Naive thymus-derived CD4-positive, alpha-beta T cell (primary cell): ENCODE measurements around the gene MIER2. TPM values are rescaled to one million over a fixed set of nuclear protein-coding genes. Genes with fewer than 3 reads are reported as not detected.

Source experiments
- ATAC-seq: fragments of 150-1000 bp; cut with Tn5 transposase; 2 replicates; pipeline ENCODE4 v1.10.0; 2021; ENCODE audit warnings: mild to moderate bottlenecking, moderate library complexity
- CTCF ChIA-PET: fragments of 350-600 bp; sonication (Branson Sonifier 250); formaldehyde crosslinking; loops from one replicate; lab custom pipeline; 2021; ENCODE audit warnings: antibody characterized with exemption; lab: Charles Lee
- POLR2A ChIA-PET: fragments of 350-600 bp; sonication (Branson Sonifier 250); formaldehyde crosslinking; loops from one replicate; lab custom pipeline; 2021; ENCODE audit warnings: antibody characterized with exemption, inconsistent platforms; lab: Charles Lee
- DNase-seq, 9 donors: peaks; one replicate each; pipeline versions ENCODE4 v3.0.0 to v3.0.0-alpha.2; 2020 to 2022; ENCODE audit warnings: mixed read lengths in 1 of 9
- H3K27ac ChIP-seq: one replicate; pipeline ENCODE4 v1.7.0; 2013; ENCODE audit warnings: mild to moderate bottlenecking, low read depth, low read length, moderate library complexity
- H3K27me3 ChIP-seq, 2 donors: one replicate each; pipeline ENCODE4 v1.7.0; 2013; ENCODE audit warnings: low read length in 2 of 2, mild to moderate bottlenecking in 2 of 2, moderate library complexity in 2 of 2; ENCODE audit not compliant: control insufficient read depth in 2 of 2, insufficient read depth in 2 of 2
- H3K36me3 ChIP-seq, 3 experiments: 1 replicate in 2 of 3; 2 replicates in 1 of 3; pipeline ENCODE4 v1.7.0; 2013; ENCODE audit warnings: low read length in 3 of 3, mild to moderate bottlenecking in 3 of 3, moderate library complexity in 1 of 3; ENCODE audit not compliant: insufficient read depth in 3 of 3, control insufficient read depth in 2 of 3
- H3K4me1 ChIP-seq, 2 donors: one replicate each; pipeline ENCODE4 v1.7.0; 2013; ENCODE audit warnings: low read length in 2 of 2, mild to moderate bottlenecking in 2 of 2, moderate library complexity in 1 of 2; ENCODE audit not compliant: control insufficient read depth in 2 of 2, insufficient read depth in 2 of 2
- H3K4me3 ChIP-seq: 2 replicates; pipeline ENCODE4 v1.7.0; 2013; ENCODE audit warnings: mild to moderate bottlenecking, low read length
- H3K9me3 ChIP-seq, 3 experiments: 1 replicate in 2 of 3; 2 replicates in 1 of 3; pipeline ENCODE4 v1.7.0; 2013; ENCODE audit warnings: low read length in 3 of 3; ENCODE audit not compliant: control insufficient read depth in 2 of 3
- H3K27ac Mint-ChIP-seq, 9 donors: one replicate each; pipeline ENCODE4 v1.8.0; 2020 to 2022; ENCODE audit warnings: mixed read lengths in 9 of 9, mild to moderate bottlenecking in 8 of 9, moderate library complexity in 5 of 9, inconsistent platforms in 2 of 9
- H3K27me3 Mint-ChIP-seq, 5 donors: one replicate each; pipeline ENCODE4 v1.8.0; 2021 to 2022; ENCODE audit warnings: mixed read lengths in 5 of 5, mild to moderate bottlenecking in 1 of 5
- H3K36me3 Mint-ChIP-seq, 5 donors: one replicate each; pipeline ENCODE4 v1.8.0; 2020 to 2022; ENCODE audit warnings: mixed read lengths in 5 of 5, mild to moderate bottlenecking in 3 of 5, inconsistent platforms in 1 of 5
- H3K4me1 Mint-ChIP-seq, 7 donors: one replicate each; pipeline ENCODE4 v1.8.0; 2020 to 2022; ENCODE audit warnings: mixed read lengths in 7 of 7, mild to moderate bottlenecking in 3 of 7, inconsistent platforms in 1 of 7
- H3K4me3 Mint-ChIP-seq, 10 donors: one replicate each; pipeline ENCODE4 v1.8.0; 2020 to 2022; ENCODE audit warnings: mild to moderate bottlenecking in 10 of 10, mixed read lengths in 10 of 10, moderate library complexity in 6 of 10, inconsistent platforms in 2 of 10
- H3K9me3 Mint-ChIP-seq, 11 donors: one replicate each; pipeline ENCODE4 v1.8.0; 2020 to 2022; ENCODE audit warnings: mixed read lengths in 11 of 11, mild to moderate bottlenecking in 4 of 11, inconsistent platforms in 1 of 11, moderate library complexity in 1 of 11
- intact Hi-C, 2 donors: fragments of 100-400 bp; cut with micrococcal nuclease; formaldehyde crosslinking; loops; one replicate each; pipeline ENCODE4 v1.15.1; 2023
- polyA plus RNA-seq, 2 donors: library from polyadenylated mRNA; unstranded; fragments of 300-500 nt; fragmentation: Illumina TruSeq; gene quantifications; one replicate each; pipeline ENCODE4 v1.2.3, GENCODE V29; 2021
- total RNA-seq, 6 experiments: library from RNA in 5 of 6; stranded (reverse) in 5 of 6; gene quantifications; 1 replicate in 5 of 6; 2 replicates in 1 of 6; pipeline ENCODE4 v1.2.3 and lab custom pipeline; 2021 to 2026

MIER2 gene
- total and polyA plus RNA-seq, 7 experiments from 2014 or later = 3.9 to 24.6 (median 16.4) TPM

DNA sequence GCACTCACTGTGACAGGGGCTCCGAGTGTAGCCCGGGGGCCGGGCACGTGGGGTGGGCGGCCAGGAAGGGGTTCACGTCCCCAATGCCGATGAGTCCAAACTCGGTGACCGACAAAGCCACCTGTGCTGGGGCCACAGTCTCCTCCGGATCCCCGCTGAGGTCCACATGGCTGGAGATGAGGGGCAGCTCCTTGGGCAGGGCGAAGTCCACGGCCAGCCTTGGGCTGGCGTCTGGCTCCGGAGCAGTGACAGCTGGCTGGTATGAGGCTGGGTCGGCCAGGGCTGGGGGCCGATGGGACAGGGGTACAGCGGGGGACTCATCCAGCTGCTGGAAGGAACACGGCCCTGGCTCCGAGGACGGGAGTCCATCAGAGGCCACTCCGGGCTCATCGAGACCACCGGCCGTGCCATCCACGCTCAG, 37.5 kb downstream of the MIER2 start:
- H3K9me3 Mint-ChIP-seq = peaks cover 0 to 1% (median 0%) of the 10 kb centered on the region in 11 donors
- DNase-seq = no peak
- ChIA-PET POLR2A (no interaction called here), CTCF (no interaction called here)
- Histone ChIP-seq H3K36me3 (peaks cover 0 to 55% (median 5%) of the 10 kb centered on the region in 3 experiments), H3K4me3 (no peak overlapping the region), H3K27me3 (no peaks in the 10 kb centered on the region), H3K27ac (no peak overlapping the region), H3K9me3 (no peaks in the 10 kb centered on the region), H3K4me1 (no peaks in the 10 kb centered on the region)
- H3K36me3 Mint-ChIP-seq = peaks cover 0 to 15% (median 8%) of the 10 kb centered on the region in 5 donors
- H3K4me3 Mint-ChIP-seq = no peak overlapping the region
- intact Hi-C loops = no loop called here
- no peak for ATAC-seq
- H3K27ac Mint-ChIP-seq = no peak overlapping the region
- no peaks in the 10 kb centered on the region for H3K27me3 Mint-ChIP-seq
- peaks cover 0 to 6% (median 0%) of the 10 kb centered on the region in 7 donors for H3K4me1 Mint-ChIP-seq

DNA sequence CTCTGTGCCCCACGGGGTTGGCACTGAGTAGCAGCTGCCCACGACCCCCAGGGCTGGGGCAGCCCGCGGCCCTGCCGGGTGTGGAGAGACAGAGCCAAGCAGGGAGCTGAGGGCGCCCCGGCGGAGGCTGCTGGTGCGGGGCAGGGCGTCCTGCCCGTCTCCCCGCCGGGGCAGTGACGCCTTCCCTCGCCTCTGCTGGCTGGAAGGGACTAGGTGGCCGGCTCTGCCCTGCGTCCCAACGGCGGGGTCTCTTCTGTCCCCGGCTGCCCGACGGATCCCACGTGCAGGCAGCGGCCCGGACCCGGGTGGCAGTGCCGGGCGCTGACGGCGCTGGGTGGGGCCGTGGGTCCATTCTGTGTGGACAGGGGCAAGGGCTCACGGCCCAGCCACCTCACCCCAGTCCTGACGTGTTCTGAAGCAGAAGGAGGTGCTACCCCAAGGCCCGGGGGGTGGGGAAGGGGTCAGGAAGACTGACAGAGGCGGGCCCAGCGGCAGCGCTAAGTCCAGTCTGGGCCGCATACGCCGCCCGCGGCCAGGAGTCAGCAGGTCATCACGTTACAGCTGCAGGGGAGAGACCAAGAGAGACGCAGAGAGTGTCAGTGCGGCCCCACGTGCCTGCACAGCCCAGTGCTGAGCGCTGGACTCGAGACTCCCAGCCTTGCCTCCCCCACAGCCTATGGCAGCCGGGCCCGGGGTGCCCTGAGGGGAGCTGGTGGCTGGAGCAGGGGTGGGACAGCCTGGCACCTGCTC, 38.3 kb downstream of the MIER2 start:
- H3K27ac Mint-ChIP-seq = no peak overlapping the region
- H3K9me3 Mint-ChIP-seq = peaks cover 0 to 1% (median 0%) of the 10 kb centered on the region in 11 donors
- no peaks in the 10 kb centered on the region for H3K4me1 ChIP-seq
- no peaks in the 10 kb centered on the region for H3K9me3 ChIP-seq
- H3K27me3 ChIP-seq = no peaks in the 10 kb centered on the region
- intact Hi-C loops = no loop called here
- CTCF ChIA-PET = no interaction called here
- ATAC-seq = no peak
- no peak overlapping the region for H3K27ac ChIP-seq
- DNase-seq = no peak
- no peak overlapping the region for H3K4me3 Mint-ChIP-seq
- H3K4me1 Mint-ChIP-seq = peaks cover 0 to 6% (median 0%) of the 10 kb centered on the region in 7 donors
- H3K4me3 ChIP-seq = no peak overlapping the region
- no peaks in the 10 kb centered on the region for H3K27me3 Mint-ChIP-seq
- H3K36me3 ChIP-seq = peaks cover 0 to 47% (median under 1%) of the 10 kb centered on the region in 3 experiments
- POLR2A ChIA-PET = no interaction called here
- H3K36me3 Mint-ChIP-seq = peaks cover 0 to 14% (median 8%) of the 10 kb centered on the region in 5 donors

DNA sequence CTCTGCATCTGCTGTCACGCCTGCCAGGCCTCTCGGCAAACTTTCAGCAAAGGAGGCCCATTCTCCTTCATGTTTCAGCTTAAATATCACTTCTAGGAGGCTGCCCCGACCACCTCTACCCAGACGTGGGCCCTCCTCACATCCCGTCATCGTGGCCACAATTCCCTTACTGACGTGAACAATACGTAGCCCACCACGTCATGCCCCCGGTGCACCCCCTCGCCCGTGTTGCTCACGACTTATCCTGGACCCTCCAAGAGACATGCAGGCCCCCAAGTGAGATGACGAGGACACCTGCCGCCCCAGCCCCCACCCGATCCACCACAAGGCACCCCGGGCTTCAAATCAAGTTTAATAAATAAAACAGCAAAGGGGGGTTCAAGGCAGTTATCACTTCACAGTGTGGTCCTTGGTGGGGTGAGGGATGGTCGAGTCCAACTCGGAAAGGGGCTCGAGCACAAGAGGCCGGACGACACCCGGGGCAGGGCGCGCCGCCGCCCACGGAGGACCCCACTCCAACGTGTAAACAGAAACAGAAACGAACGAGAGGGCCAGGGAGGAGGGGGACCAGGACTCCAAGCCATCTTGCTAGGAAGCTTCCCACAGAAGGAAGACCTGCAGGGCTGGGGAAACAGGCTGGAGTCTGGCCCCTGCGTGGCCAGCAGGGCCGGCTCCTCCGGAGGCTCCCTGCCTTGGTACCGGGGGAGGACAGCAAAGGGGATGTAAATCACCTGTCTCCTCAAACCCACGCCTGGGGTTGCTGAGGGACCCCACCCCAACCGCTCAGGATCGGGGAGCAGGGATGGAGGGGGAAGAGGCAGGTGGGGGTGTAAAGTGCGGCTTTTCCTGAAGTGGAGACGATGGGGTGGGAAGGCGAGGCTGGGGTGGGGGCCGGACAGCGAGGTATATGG, 39.1 kb downstream of the MIER2 start:
- Mint-ChIP-seq H3K36me3 (peaks cover 0 to 12% (median 4%) of the 10 kb centered on the region in 5 donors), H3K27me3 (no peaks in the 10 kb centered on the region), H3K4me3 (no peak overlapping the region), H3K9me3 (peaks cover 0 to 1% (median 0%) of the 10 kb centered on the region in 11 donors), H3K27ac (no peak overlapping the region), H3K4me1 (peaks cover 0 to 6% (median 0%) of the 10 kb centered on the region in 7 donors)
- DNase-seq (no peak), ATAC-seq (no peak)
- Histone ChIP-seq H3K27me3 (no peaks in the 10 kb centered on the region), H3K27ac (no peak overlapping the region), H3K4me3 (no peak overlapping the region), H3K4me1 (no peaks in the 10 kb centered on the region), H3K36me3 (peaks cover 0 to 41% (median 0%) of the 10 kb centered on the region in 3 experiments), H3K9me3 (no peaks in the 10 kb centered on the region)
- intact Hi-C loops = no loop called here
- ChIA-PET CTCF (no interaction called here), POLR2A (no interaction called here)

DNA sequence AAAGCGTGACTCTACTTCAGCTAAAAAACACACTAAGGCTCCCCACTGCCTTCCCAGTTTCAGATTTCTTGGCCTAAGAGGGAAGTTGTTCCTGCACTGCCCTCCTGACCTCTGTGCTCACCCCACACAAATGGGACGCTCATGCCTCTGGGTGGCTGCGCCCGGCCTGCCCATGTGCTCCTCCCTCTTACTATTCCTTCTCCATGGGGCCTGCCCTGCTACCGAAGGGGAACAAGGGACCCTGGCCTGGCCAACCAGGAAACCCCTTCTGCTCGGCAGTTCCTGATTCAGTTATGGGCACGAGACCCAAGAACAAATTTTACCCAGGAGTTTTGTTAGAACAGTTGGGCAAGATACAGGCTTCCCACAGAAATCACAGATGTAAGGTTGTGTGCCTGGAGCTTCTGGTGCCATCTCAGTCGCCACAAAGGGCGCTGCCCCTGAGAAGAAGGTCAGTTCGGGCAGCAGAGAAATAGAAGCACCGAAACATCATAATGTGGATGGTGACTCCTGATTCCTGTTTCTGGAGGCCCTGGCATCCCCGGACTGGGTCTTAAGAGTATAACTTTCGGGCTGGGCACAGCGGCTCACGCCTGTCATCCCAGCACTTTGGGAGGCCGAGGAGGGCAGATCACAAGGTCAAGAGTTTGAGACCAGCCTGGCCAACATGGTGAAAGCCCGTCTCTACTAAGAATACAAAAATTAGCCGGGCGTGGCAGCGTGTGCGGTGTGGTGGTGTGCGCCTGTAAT, 47.9 kb downstream of the MIER2 start:
- POLR2A ChIA-PET = no interaction called here
- Histone ChIP-seq H3K9me3 (no peaks in the 10 kb centered on the region), H3K4me1 (no peaks in the 10 kb centered on the region), H3K27me3 (peaks cover 0 to 4% of the 10 kb centered on the region in 2 donors), H3K27ac (no peak overlapping the region), H3K4me3 (no peak overlapping the region), H3K36me3 (no peaks in the 10 kb centered on the region)
- intact Hi-C loops = no loop called here
- DNase-seq (no peak), ATAC-seq (no peak)
- peak overlapping the region in 1 of 9 donors; percentile 65 for H3K27ac Mint-ChIP-seq
- H3K4me3 Mint-ChIP-seq = peak overlapping the region in 1 of 10 donors; percentile 56
- CTCF ChIA-PET = interaction anchor here (1.0 kb wide), 1 partner anchor 47 kb away, joined by 3 read pairs; no protein-coding TSS in a partner anchor
- no peaks in the 10 kb centered on the region for H3K36me3 Mint-ChIP-seq
- peaks cover 23 to 39% (median 26%) of the 10 kb centered on the region in 5 donors for H3K27me3 Mint-ChIP-seq
- H3K4me1 Mint-ChIP-seq = peaks cover 0 to 20% (median 10%) of the 10 kb centered on the region in 7 donors
- peaks cover 0 to 2% (median 0%) of the 10 kb centered on the region in 11 donors for H3K9me3 Mint-ChIP-seq

DNA sequence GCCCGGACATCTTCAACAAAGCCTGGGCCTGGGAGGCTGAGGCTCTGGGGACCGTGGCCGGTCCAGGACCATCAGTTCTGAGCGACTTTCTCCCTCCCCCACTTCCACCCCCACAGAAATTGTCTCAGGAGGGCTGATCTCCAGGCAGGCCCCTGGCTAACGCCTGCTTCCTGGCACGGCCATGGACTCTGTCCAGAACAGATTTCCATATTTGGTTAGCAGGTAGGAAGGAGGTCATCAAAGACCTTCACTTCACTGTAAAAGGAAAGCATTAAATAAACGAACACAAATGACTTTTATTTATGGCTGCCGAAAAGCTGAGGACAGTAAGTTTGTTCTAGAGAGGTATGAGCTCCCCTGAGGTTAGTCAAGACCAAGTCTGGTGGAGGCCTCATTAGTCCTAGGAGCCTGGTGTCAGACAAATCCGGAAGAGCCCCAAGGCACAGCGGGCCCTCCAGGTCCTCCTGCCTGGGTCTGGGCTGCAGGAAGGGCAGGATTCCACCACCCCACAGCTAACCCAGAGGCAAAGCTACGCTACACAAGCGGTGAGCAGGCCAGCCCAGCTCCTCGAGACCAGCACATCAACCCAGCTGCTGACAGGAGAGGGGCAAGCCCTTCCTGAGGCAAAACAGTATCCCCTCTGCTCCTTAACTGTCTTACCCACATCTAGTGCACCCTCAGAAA, 48.8 kb downstream of the MIER2 start:
- DNase-seq = no peak
- Mint-ChIP-seq H3K9me3 (peaks cover 0 to 2% (median 0%) of the 10 kb centered on the region in 11 donors), H3K27ac (no peak overlapping the region), H3K36me3 (no peaks in the 10 kb centered on the region), H3K27me3 (peaks cover 23 to 39% (median 26%) of the 10 kb centered on the region in 5 donors), H3K4me3 (no peak overlapping the region), H3K4me1 (peaks cover 0 to 20% (median 10%) of the 10 kb centered on the region in 7 donors)
- Histone ChIP-seq H3K27ac (no peak overlapping the region), H3K27me3 (peaks cover 0 to 5% of the 10 kb centered on the region in 2 donors), H3K36me3 (no peaks in the 10 kb centered on the region), H3K4me1 (no peaks in the 10 kb centered on the region), H3K4me3 (no peak overlapping the region), H3K9me3 (no peaks in the 10 kb centered on the region)
- ChIA-PET POLR2A (no interaction called here), CTCF (interaction anchor here (1.0 kb wide), 1 partner anchor 48 kb away, joined by 3 read pairs; no protein-coding TSS in a partner anchor)
- intact Hi-C loops = loop anchor here in 1 of 2 donors (2.0 kb wide), 1 partner anchor 215 kb away; no protein-coding TSS in a partner anchor
- no peak for ATAC-seq
